Activated T-helper 2 cell treated with anti-CD3 and anti-CD28 coated beads, Interferon-gamma antibody, Interleukin-2, Interleukin-4, amounts not matched to agents 10 μg/mL and 5 μg/mL and 100 μg/mL, durations not matched to agents 14 hours and 24 hours and 36 hours (primary cell): ENCODE results near the gene TWNK. TPM values are rescaled to one million over a fixed set of nuclear protein-coding genes. Genes with fewer than 3 reads are reported as not detected.
A peak's percentile ranks its signal among the peaks of the same experiment; 100 is the strongest.

Source experiments
- DNase-seq: peaks from one replicate; pipeline ENCODE4 v3.0.0; 2021; ENCODE audit warnings: low spot score
- H3K27ac Mint-ChIP-seq: one replicate; pipeline ENCODE4 v1.8.0; 2021; ENCODE audit warnings: mixed read lengths
- H3K27me3 Mint-ChIP-seq: one replicate; pipeline ENCODE4 v1.8.0; 2021; ENCODE audit warnings: low read depth, mixed read lengths
- H3K36me3 Mint-ChIP-seq: one replicate; pipeline ENCODE4 v1.8.0; 2021; ENCODE audit warnings: low read depth, mixed read lengths
- H3K4me1 Mint-ChIP-seq: one replicate; pipeline ENCODE4 v1.8.0; 2021; ENCODE audit warnings: low read depth, mixed read lengths
- H3K4me3 Mint-ChIP-seq: one replicate; pipeline ENCODE4 v1.8.0; 2021; ENCODE audit warnings: low read depth, mild to moderate bottlenecking, moderate library complexity, mixed read lengths
- H3K9me3 Mint-ChIP-seq: one replicate; pipeline ENCODE4 v1.8.0; 2021; ENCODE audit warnings: mixed read lengths
- intact Hi-C: fragments of 100-400 bp; cut with micrococcal nuclease; formaldehyde crosslinking; loops from one replicate; pipeline ENCODE4 v1.15.1; 2023
- total RNA-seq: library from RNA; stranded (reverse); gene quantifications from 2 replicates; pipeline ENCODE4 v1.2.3, GENCODE V29; 2022

The TWNK gene
- total RNA-seq, 1 donor from 2014 or later: 25.9 TPM

- intact Hi-C loops: no loop called here
- Mint-ChIP-seq H3K4me1 (no peaks in the 10 kb centered on the region), H3K27me3 (no peaks in the 10 kb centered on the region), H3K9me3 (no peaks in the 10 kb centered on the region), H3K36me3 (no peaks in the 10 kb centered on the region), H3K27ac (no peak overlapping the region), H3K4me3 (no peak overlapping the region)
- no peak for DNase-seq
Measured at GRCh38 chr10:100978121-100978900, 9.0 kb upstream of the TWNK start.

GRCh38 chr10:100978901-100979195 is 8.5 kb upstream of the TWNK start:
- no peaks in the 10 kb centered on the region for H3K27me3 Mint-ChIP-seq

GRCh38 chr10:100979791-100980272 is 7.5 kb upstream of the TWNK start:
- H3K4me3 Mint-ChIP-seq: no peak overlapping the region
- no peaks in the 10 kb centered on the region for H3K4me1 Mint-ChIP-seq
- no peaks in the 10 kb centered on the region for H3K27me3 Mint-ChIP-seq
- H3K9me3 Mint-ChIP-seq: no peaks in the 10 kb centered on the region
- intact Hi-C loops: no loop called here
- H3K36me3 Mint-ChIP-seq: no peaks in the 10 kb centered on the region
- no peak for DNase-seq
- H3K27ac Mint-ChIP-seq: no peak overlapping the region

More at GRCh38 chr10:100978901-100979195, 8.5 kb upstream of the TWNK start:
- Mint-ChIP-seq H3K9me3 (no peaks in the 10 kb centered on the region), H3K27ac (no peak overlapping the region), H3K36me3 (no peaks in the 10 kb centered on the region), H3K4me3 (no peak overlapping the region), H3K4me1 (no peaks in the 10 kb centered on the region)
- DNase-seq: no peak
- intact Hi-C loops: no loop called here

GRCh38 chr10:100980311-100980710 is 7.0 kb upstream of the TWNK start:
- no peaks in the 10 kb centered on the region for H3K36me3 Mint-ChIP-seq
- no peak overlapping the region for H3K4me3 Mint-ChIP-seq
- DNase-seq: no peak
- H3K27me3 Mint-ChIP-seq: no peaks in the 10 kb centered on the region
- no peaks in the 10 kb centered on the region for H3K4me1 Mint-ChIP-seq
- no peak overlapping the region for H3K27ac Mint-ChIP-seq
- H3K9me3 Mint-ChIP-seq: no peaks in the 10 kb centered on the region
- intact Hi-C loops: no loop called here

- H3K27ac Mint-ChIP-seq: no peak overlapping the region
- no peaks in the 10 kb centered on the region for H3K27me3 Mint-ChIP-seq
- H3K4me1 Mint-ChIP-seq: peaks cover 4% of the 10 kb centered on the region
- DNase-seq: no peak
- peaks cover 3% of the 10 kb centered on the region for H3K36me3 Mint-ChIP-seq
- intact Hi-C loops: no loop called here
- no peak overlapping the region for H3K4me3 Mint-ChIP-seq
- no peaks in the 10 kb centered on the region for H3K9me3 Mint-ChIP-seq
Measured at GRCh38 chr10:100980711-100981110, 6.6 kb upstream of the TWNK start.

- no peak for DNase-seq
- intact Hi-C loops: no loop called here
- no peak overlapping the region for H3K4me3 Mint-ChIP-seq
- no peaks in the 10 kb centered on the region for H3K9me3 Mint-ChIP-seq
- no peak overlapping the region for H3K27ac Mint-ChIP-seq
- H3K36me3 Mint-ChIP-seq: peaks cover 5% of the 10 kb centered on the region
- peaks cover 5% of the 10 kb centered on the region for H3K4me1 Mint-ChIP-seq
- no peaks in the 10 kb centered on the region for H3K27me3 Mint-ChIP-seq
Measured at GRCh38 chr10:100981178-100981772, 6.1 kb upstream of the TWNK start.

GRCh38 chr10:100982916-100983830 is 4.2 kb upstream of the TWNK start:
- Mint-ChIP-seq H3K4me3 (no peak overlapping the region), H3K36me3 (peaks cover 13% of the 10 kb centered on the region), H3K4me1 (peaks cover 10% of the 10 kb centered on the region), H3K27me3 (no peaks in the 10 kb centered on the region), H3K9me3 (no peaks in the 10 kb centered on the region), H3K27ac (no peak overlapping the region)
- no peak for DNase-seq
- intact Hi-C loops: no loop called here

GRCh38 chr10:100983868-100984671 is 3.3 kb upstream of the TWNK start:
- Mint-ChIP-seq H3K36me3 (peaks cover 13% of the 10 kb centered on the region), H3K27me3 (no peaks in the 10 kb centered on the region), H3K4me1 (peaks cover 10% of the 10 kb centered on the region), H3K9me3 (no peaks in the 10 kb centered on the region), H3K27ac (no peak overlapping the region), H3K4me3 (no peak overlapping the region)
- intact Hi-C loops: no loop called here
- DNase-seq: no peak

- Mint-ChIP-seq H3K9me3 (no peaks in the 10 kb centered on the region), H3K4me3 (no peak overlapping the region), H3K27me3 (no peaks in the 10 kb centered on the region), H3K4me1 (peaks cover 10% of the 10 kb centered on the region), H3K36me3 (peaks cover 20% of the 10 kb centered on the region), H3K27ac (no peak overlapping the region)
- intact Hi-C loops: no loop called here
- DNase-seq: no peak
Measured at GRCh38 chr10:100984672-100985177, 2.6 kb upstream of the TWNK start.

GRCh38 chr10:100985336-100985735 is 2.0 kb upstream of the TWNK start:
- no peaks in the 10 kb centered on the region for H3K27me3 Mint-ChIP-seq
- H3K9me3 Mint-ChIP-seq: no peaks in the 10 kb centered on the region
- intact Hi-C loops: no loop called here
- peaks cover 24% of the 10 kb centered on the region for H3K36me3 Mint-ChIP-seq
- no peak overlapping the region for H3K27ac Mint-ChIP-seq
- peak overlapping the region; percentile 6 for H3K4me3 Mint-ChIP-seq
- H3K4me1 Mint-ChIP-seq: peaks cover 11% of the 10 kb centered on the region
- DNase-seq: no peak

- intact Hi-C loops: no loop called here
- Mint-ChIP-seq H3K27ac (no peak overlapping the region), H3K27me3 (no peaks in the 10 kb centered on the region), H3K4me1 (peaks cover 15% of the 10 kb centered on the region), H3K4me3 (peak overlapping the region; percentile 96), H3K9me3 (no peaks in the 10 kb centered on the region), H3K36me3 (peaks cover 36% of the 10 kb centered on the region)
- DNase-seq: no peak
Measured at GRCh38 chr10:100986623-100986951, 756 bp upstream of the TWNK start.

- H3K4me1 Mint-ChIP-seq: peaks cover 15% of the 10 kb centered on the region
- H3K4me3 Mint-ChIP-seq: peak overlapping the region; percentile 96
- H3K36me3 Mint-ChIP-seq: peaks cover 39% of the 10 kb centered on the region
- intact Hi-C loops: loop anchor here (1.0 kb wide), 1 partner anchor 10 kb away; no protein-coding TSS in a partner anchor
- H3K27ac Mint-ChIP-seq: peak overlapping the region; percentile 77
- no peaks in the 10 kb centered on the region for H3K27me3 Mint-ChIP-seq
- no peak for DNase-seq
- H3K9me3 Mint-ChIP-seq: no peaks in the 10 kb centered on the region
Measured at GRCh38 chr10:100987685-100988049, 324 bp downstream of the TWNK start.
